ENCODE data around the gene MYBPH. TPM values are rescaled to one million over a fixed set of nuclear protein-coding genes. Genes with fewer than 3 reads are reported as not detected.

The MYBPH gene
- polyA plus RNA-seq, 1 donor from 2014 or later, result not detected

DNA sequence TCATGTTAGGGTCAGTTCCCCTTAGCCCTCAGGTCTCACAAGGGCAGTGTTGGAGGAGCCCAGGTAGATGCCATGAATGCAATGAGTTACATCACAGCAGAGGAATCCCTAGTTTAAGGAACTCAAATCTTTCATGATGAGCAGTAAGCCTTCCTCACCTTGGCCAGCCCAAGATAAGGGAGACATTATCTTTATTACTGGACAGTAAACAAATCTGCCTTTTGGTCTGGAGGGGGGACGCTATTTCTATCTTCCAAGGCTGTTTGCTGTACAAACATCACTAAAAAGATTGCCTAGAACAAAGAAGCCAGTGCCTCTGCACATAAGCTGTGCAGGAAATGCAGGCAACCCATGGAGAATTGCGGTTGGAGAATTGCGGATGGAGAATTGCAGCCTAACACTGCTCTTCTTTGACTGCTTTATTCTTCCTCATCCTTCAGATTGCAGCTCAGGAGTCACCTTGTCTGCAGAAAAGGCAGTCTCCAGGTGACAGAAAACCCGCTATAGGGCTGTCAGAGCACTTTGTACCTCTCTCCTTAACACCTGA, 13.1 kb upstream of the MYBPH start:
- H3K9me2 ChIP-seq (ENCODE audit: insufficient read depth, low read length), result no peaks in the 10 kb centered on the region
- no peak overlapping the region for H3K27ac ChIP-seq (ENCODE audit: low read length)
- no peak overlapping the region for H3K4me2 ChIP-seq (ENCODE audit: low read length)
- no peaks in the 10 kb centered on the region for H3K36me3 ChIP-seq (ENCODE audit: insufficient read depth, low read length)
- no peaks in the 10 kb centered on the region for H3K9me3 ChIP-seq (ENCODE audit: low read length)
- no peaks in the 10 kb centered on the region for H3K27me3 ChIP-seq (ENCODE audit: insufficient read depth, low read depth, low read length)
- no peaks in the 10 kb centered on the region for H3F3A ChIP-seq (ENCODE audit: insufficient read depth, low read length, poor library complexity, severe bottlenecking)
- no peak overlapping the region for H3K4me3 ChIP-seq (ENCODE audit: low read length)
- TF ChIP-seq RAD21 (conservative IDR thresholded peaks at IDR 0.05) (no peak), EZH2 (IDR thresholded peaks at IDR 0.05; ENCODE audit: borderline replicate concordance, insufficient read depth, low read length, poor library complexity, severe bottlenecking) (no peak), TAF1 (IDR thresholded peaks at IDR 0.05; ENCODE audit: low read depth) (no peak), POLR2AphosphoS5 (IDR thresholded peaks at IDR 0.05) (no peak), EP300 (conservative IDR thresholded peaks at IDR 0.05; ENCODE audit: poor library complexity, severe bottlenecking) (no peak), MXI1 (conservative IDR thresholded peaks at IDR 0.05; ENCODE audit: poor library complexity, severe bottlenecking) (no peak), SMC3 (conservative IDR thresholded peaks at IDR 0.05; ENCODE audit: poor library complexity) (no peak)
- TF ChIP-seq, protein P1, sequence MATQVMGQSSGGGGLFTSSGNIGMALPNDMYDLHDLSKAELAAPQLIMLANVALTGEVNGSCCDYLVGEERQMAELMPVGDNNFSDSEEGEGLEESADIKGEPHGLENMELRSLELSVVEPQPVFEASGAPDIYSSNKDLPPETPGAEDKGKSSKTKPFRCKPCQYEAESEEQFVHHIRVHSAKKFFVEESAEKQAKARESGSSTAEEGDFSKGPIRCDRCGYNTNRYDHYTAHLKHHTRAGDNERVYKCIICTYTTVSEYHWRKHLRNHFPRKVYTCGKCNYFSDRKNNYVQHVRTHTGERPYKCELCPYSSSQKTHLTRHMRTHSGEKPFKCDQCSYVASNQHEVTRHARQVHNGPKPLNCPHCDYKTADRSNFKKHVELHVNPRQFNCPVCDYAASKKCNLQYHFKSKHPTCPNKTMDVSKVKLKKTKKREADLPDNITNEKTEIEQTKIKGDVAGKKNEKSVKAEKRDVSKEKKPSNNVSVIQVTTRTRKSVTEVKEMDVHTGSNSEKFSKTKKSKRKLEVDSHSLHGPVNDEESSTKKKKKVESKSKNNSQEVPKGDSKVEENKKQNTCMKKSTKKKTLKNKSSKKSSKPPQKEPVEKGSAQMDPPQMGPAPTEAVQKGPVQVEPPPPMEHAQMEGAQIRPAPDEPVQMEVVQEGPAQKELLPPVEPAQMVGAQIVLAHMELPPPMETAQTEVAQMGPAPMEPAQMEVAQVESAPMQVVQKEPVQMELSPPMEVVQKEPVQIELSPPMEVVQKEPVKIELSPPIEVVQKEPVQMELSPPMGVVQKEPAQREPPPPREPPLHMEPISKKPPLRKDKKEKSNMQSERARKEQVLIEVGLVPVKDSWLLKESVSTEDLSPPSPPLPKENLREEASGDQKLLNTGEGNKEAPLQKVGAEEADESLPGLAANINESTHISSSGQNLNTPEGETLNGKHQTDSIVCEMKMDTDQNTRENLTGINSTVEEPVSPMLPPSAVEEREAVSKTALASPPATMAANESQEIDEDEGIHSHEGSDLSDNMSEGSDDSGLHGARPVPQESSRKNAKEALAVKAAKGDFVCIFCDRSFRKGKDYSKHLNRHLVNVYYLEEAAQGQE (IDR thresholded peaks at IDR 0.05; ENCODE audit: borderline replicate concordance), result no peak
- TF ChIP-seq, protein P2, sequence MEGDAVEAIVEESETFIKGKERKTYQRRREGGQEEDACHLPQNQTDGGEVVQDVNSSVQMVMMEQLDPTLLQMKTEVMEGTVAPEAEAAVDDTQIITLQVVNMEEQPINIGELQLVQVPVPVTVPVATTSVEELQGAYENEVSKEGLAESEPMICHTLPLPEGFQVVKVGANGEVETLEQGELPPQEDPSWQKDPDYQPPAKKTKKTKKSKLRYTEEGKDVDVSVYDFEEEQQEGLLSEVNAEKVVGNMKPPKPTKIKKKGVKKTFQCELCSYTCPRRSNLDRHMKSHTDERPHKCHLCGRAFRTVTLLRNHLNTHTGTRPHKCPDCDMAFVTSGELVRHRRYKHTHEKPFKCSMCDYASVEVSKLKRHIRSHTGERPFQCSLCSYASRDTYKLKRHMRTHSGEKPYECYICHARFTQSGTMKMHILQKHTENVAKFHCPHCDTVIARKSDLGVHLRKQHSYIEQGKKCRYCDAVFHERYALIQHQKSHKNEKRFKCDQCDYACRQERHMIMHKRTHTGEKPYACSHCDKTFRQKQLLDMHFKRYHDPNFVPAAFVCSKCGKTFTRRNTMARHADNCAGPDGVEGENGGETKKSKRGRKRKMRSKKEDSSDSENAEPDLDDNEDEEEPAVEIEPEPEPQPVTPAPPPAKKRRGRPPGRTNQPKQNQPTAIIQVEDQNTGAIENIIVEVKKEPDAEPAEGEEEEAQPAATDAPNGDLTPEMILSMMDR (IDR thresholded peaks at IDR 0.05; ENCODE audit: poor library complexity, severe bottlenecking), result no peak
- H3K79me2 ChIP-seq (replicated peaks; ENCODE audit: insufficient read depth, low read length), result no peaks in the 10 kb centered on the region
- H3K9ac ChIP-seq (ENCODE audit: low read length), result no peak overlapping the region
- no peaks in the 10 kb centered on the region for H4K20me1 ChIP-seq (ENCODE audit: insufficient read depth)
- H2AFZ ChIP-seq (ENCODE audit: low read depth, low read length), result no peak overlapping the region

DNA sequence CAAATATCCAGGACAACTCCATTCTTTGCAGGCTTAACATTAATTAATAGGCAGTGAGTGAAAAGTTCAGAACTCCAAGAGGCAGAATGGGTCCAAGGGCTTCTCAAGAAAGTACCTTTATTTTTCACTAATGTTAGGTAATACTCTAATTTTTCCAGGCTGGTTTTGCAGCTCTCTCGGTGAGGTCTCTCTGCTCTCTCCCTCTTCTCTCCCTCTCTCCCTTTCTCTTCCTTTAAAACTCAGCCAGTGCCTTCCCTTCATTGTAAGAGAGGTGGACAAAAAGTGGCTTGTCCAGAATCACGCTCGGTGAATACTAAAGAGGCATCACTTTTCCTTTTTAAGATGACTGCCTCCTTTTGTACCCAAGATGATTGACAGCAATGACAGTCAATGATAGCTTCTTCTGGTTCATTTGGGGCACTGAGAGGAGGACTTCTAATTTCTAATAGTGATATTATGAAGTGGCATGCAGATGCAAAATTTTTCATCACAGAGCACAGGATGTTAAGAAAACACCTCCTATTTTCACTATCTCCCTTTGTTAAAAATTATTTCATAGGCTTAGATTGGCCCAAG, 12.2 kb upstream of the MYBPH start:
- Histone ChIP-seq H3K27ac (ENCODE audit: low read length) (no peak overlapping the region), H2AFZ (ENCODE audit: low read depth, low read length) (no peak overlapping the region), H3K4me2 (ENCODE audit: low read length) (no peak overlapping the region)

More for the DNA sequence above, 12.2 kb upstream of the MYBPH start:
- Histone ChIP-seq H3K9me2 (ENCODE audit: insufficient read depth, low read length) (no peaks in the 10 kb centered on the region), H3K27me3 (ENCODE audit: insufficient read depth, low read depth, low read length) (no peaks in the 10 kb centered on the region), H3F3A (ENCODE audit: insufficient read depth, low read length, poor library complexity, severe bottlenecking) (no peaks in the 10 kb centered on the region), H4K20me1 (ENCODE audit: insufficient read depth) (no peaks in the 10 kb centered on the region), H3K79me2 (replicated peaks; ENCODE audit: insufficient read depth, low read length) (no peaks in the 10 kb centered on the region), H3K9ac (ENCODE audit: low read length) (no peak overlapping the region), H3K9me3 (ENCODE audit: low read length) (no peaks in the 10 kb centered on the region), H3K36me3 (ENCODE audit: insufficient read depth, low read length) (no peaks in the 10 kb centered on the region), H3K4me3 (ENCODE audit: low read length) (no peak overlapping the region)
- TF ChIP-seq EP300 (conservative IDR thresholded peaks at IDR 0.05; ENCODE audit: poor library complexity, severe bottlenecking), result no peak
- TF ChIP-seq RAD21 (conservative IDR thresholded peaks at IDR 0.05), result no peak
- no peak for TF ChIP-seq EZH2 (IDR thresholded peaks at IDR 0.05; ENCODE audit: borderline replicate concordance, insufficient read depth, low read length, poor library complexity, severe bottlenecking)

Data from neural cell (in vitro differentiated cells).